SK-N-SH (cell line): ENCODE results near the gene RMC1. TPM values are rescaled to one million over a fixed set of nuclear protein-coding genes. Genes with fewer than 3 reads are reported as not detected.

Source experiments
- CTCF ChIA-PET: fragments of 300-600, 350-600 bp; formaldehyde crosslinking; extraction: SDS; loops from one replicate; lab custom pipeline; 2021; lab: Yijun Ruan, JAX
- POLR2A ChIA-PET: fragments of 350-600 bp; sonication (Branson Sonifier 250); formaldehyde crosslinking; extraction: SDS; loops from one replicate; lab custom pipeline; 2020; ENCODE audit warnings: antibody characterized with exemption, inconsistent platforms; lab: Yijun Ruan, JAX
- DNase-seq: peaks from one replicate; pipeline ENCODE4 v3.0.0; 2012
- H2AFZ ChIP-seq: fragments of 200-600 bp; sonication (generic); 2 replicates; pipeline ENCODE4 v1.8.1; 2016; ENCODE audit warnings: antibody characterized with exemption, mild to moderate bottlenecking, low read depth
- H3F3A ChIP-seq: fragments of 200-600 bp; sonication (generic); replicated peaks from 2 replicates; pipeline ENCODE3; 2016; ENCODE audit warnings: antibody characterized with exemption, mild to moderate bottlenecking; ENCODE audit not compliant: insufficient read depth
- H3K27ac ChIP-seq, 2 experiments: fragments of 200-500 bp in 1 of 2; fragments of 200-600 bp in 1 of 2; sonication (Bioruptor generic) in 1 of 2; sonication (generic), shearing (Covaris generic) in 1 of 2; 2 replicates each; pipeline versions ENCODE4 v1.5.1 to v1.6.1; 2014 to 2016; ENCODE audit warnings: low read depth in 2 of 2, inconsistent platforms in 1 of 2, low read length in 1 of 2, mild to moderate bottlenecking in 1 of 2, mixed read lengths in 1 of 2
- H3K27me3 ChIP-seq: fragments of 200-600 bp; sonication (generic), shearing (Covaris generic); 2 replicates; pipeline ENCODE4 v1.6.1; 2016; ENCODE audit warnings: mixed run types; ENCODE audit not compliant: insufficient read depth
- H3K36me3 ChIP-seq, 2 experiments: fragments of 200-500 bp in 1 of 2; fragments of 200-600 bp in 1 of 2; sonication (Bioruptor generic) in 1 of 2; sonication (generic) in 1 of 2; replicated peaks in 1 of 2; 2 replicates each; pipeline versions ENCODE3 to v1.5.1; 2014 to 2016; ENCODE audit warnings: low read length in 1 of 2, mild to moderate bottlenecking in 1 of 2; ENCODE audit not compliant: insufficient read depth in 2 of 2, control insufficient read depth in 1 of 2
- H3K4me1 ChIP-seq, 2 experiments: fragments of 200-500 bp in 1 of 2; fragments of 200-600 bp in 1 of 2; sonication (Bioruptor generic) in 1 of 2; sonication (generic), shearing (Covaris generic) in 1 of 2; 2 replicates each; pipeline versions ENCODE4 v1.5.1 to v1.6.1; 2014 to 2016; ENCODE audit warnings: low read depth in 1 of 2, low read length in 1 of 2, mixed run types in 1 of 2; ENCODE audit not compliant: insufficient read depth in 2 of 2, control insufficient read depth in 1 of 2
- H3K4me2 ChIP-seq: fragments of 200-600 bp; sonication (generic), shearing (Covaris generic); 2 replicates; pipeline ENCODE4 v1.6.1; 2017; ENCODE audit warnings: mixed run types
- H3K4me3 ChIP-seq, 2 experiments: fragments of 200-500 bp in 1 of 2; fragments of 200-600 bp in 1 of 2; sonication (Bioruptor generic) in 1 of 2; sonication (generic), shearing (Covaris generic) in 1 of 2; 2 replicates each; pipeline versions ENCODE4 v1.5.1 to v1.8.1; 2014 to 2016; ENCODE audit warnings: low read depth in 2 of 2, inconsistent platforms in 1 of 2, low read length in 1 of 2, mild to moderate bottlenecking in 1 of 2, mixed read lengths in 1 of 2, moderate library complexity in 1 of 2
- H3K79me2 ChIP-seq: fragments of 200-600 bp; sonication (generic); 2 replicates; pipeline ENCODE4 v1.8.1; 2017; ENCODE audit warnings: mild to moderate bottlenecking; ENCODE audit not compliant: insufficient read depth
- H3K9ac ChIP-seq: fragments of 200-600 bp; sonication (generic); 2 replicates; pipeline ENCODE4 v1.6.1; 2017; ENCODE audit warnings: mixed run types
- H3K9me2 ChIP-seq: fragments of 200-600 bp; sonication (generic); 2 replicates; pipeline ENCODE4 v1.6.1; 2017; ENCODE audit warnings: mixed run types
- H3K9me3 ChIP-seq: fragments of 200-600 bp; sonication (generic); 2 replicates; pipeline ENCODE4 v1.6.1; 2017; ENCODE audit warnings: mixed run types, mild to moderate bottlenecking, moderate library complexity
- H4K20me1 ChIP-seq: fragments of 200-600 bp; sonication (generic); 2 replicates; pipeline ENCODE4 v1.6.1; 2017; ENCODE audit warnings: mild to moderate bottlenecking, mixed run types; ENCODE audit not compliant: insufficient read depth
- ELF1 ChIP-seq: IDR thresholded peaks from 2 replicates; pipeline ENCODE4 v1.4.0; 2012
- EP300 ChIP-seq, 2 experiments: IDR thresholded peaks; 2 replicates each; pipeline versions ENCODE4 v1.4.0 to v1.6.1; 2012; ENCODE audit warnings: borderline replicate concordance in 1 of 2, low read depth in 1 of 2, low read length in 1 of 2
- FOXJ3 ChIP-seq: sonication (generic); formaldehyde crosslinking; IDR thresholded peaks from 2 replicates; pipeline ENCODE4 v1.5.1; 2020; ENCODE audit warnings: mild to moderate bottlenecking, missing genetic modification reagents
- GABPA ChIP-seq: IDR thresholded peaks from 2 replicates; pipeline ENCODE4 v1.4.0; 2012; ENCODE audit warnings: low read depth, mild to moderate bottlenecking
- MAX ChIP-seq: IDR thresholded peaks from 2 replicates; pipeline ENCODE4 v1.4.0; 2012; ENCODE audit warnings: low read depth
- MEF2A ChIP-seq: IDR thresholded peaks from 2 replicates; pipeline ENCODE4 v1.4.0; 2012; ENCODE audit warnings: low read depth, borderline replicate concordance
- NFIC ChIP-seq: IDR thresholded peaks from 2 replicates; pipeline ENCODE4 v1.4.0; 2012; ENCODE audit warnings: borderline replicate concordance
- NRF1 ChIP-seq: IDR thresholded peaks from 2 replicates; pipeline ENCODE4 v1.6.1; 2012; ENCODE audit warnings: low read depth, mild to moderate bottlenecking, low read length
- USF1 ChIP-seq: IDR thresholded peaks from 2 replicates; pipeline ENCODE4 v1.4.0; 2012; ENCODE audit warnings: low read depth, borderline replicate concordance
- USF2 ChIP-seq: fragments of 150-350 bp; IDR thresholded peaks from 2 replicates; pipeline ENCODE4 v1.6.1; 2017; ENCODE audit warnings: antibody characterized with exemption, low read length, low read depth, borderline replicate concordance
- ZBTB33 ChIP-seq: IDR thresholded peaks from 2 replicates; pipeline ENCODE4 v1.4.0; 2012; ENCODE audit warnings: low read depth, borderline replicate concordance
- WGBS: methylation state at CpG from one replicate; pipeline ENCODE4 v1.1.6; 2017; ENCODE audit warnings: low lambda C conversion rate; 5-methylcytosine and 5-hydroxymethylcytosine counted together
- polyA plus RNA-seq, 3 experiments: library from polyadenylated mRNA; depleted of rRNA; stranded (reverse); fragments of >200 nt; gene quantifications; 2 replicates each; pipeline ENCODE4 v1.2.3, GENCODE V29; 2012

The RMC1 gene
- polyA plus RNA-seq, 1 of the 3 experiments (the other 2 are of a cell fraction): 26.4 TPM

GRCh38 chr18:23537274-23537673 lies 34.0 kb downstream of the RMC1 start:
- H3K9me2 ChIP-seq: no peaks in the 10 kb centered on the region
- H3K4me1 ChIP-seq: no peaks in the 10 kb centered on the region; a peak in 1 of 4 replicates
- H3K79me2 ChIP-seq: no peaks in the 10 kb centered on the region
- H3K36me3 ChIP-seq: peaks cover 51 to 89% of the 10 kb centered on the region in 2 experiments
- H3K27me3 ChIP-seq: no peaks in the 10 kb centered on the region
- no peaks in the 10 kb centered on the region for H3F3A ChIP-seq
- H4K20me1 ChIP-seq: no peaks in the 10 kb centered on the region
- POLR2A ChIA-PET: interaction anchor here (0.7 kb wide), 1 partner anchor 540 kb away, joined by 3 read pairs; no protein-coding TSS in a partner anchor
- no peak overlapping the region for H3K27ac ChIP-seq
- CTCF ChIA-PET: interaction anchor here (1.2 kb wide), 1 partner anchor 47 kb away, joined by 3 read pairs; no protein-coding TSS in a partner anchor
- no peak overlapping the region for H3K4me2 ChIP-seq
- TF ChIP-seq GABPA (no peak), ZBTB33 (no peak), USF1 (no peak), NFIC (no peak)
- no peaks in the 10 kb centered on the region for H3K9me3 ChIP-seq
- no peak for DNase-seq
- H3K9ac ChIP-seq: no peak overlapping the region
- H2AFZ ChIP-seq: no peak overlapping the region
- no peak overlapping the region for H3K4me3 ChIP-seq
- WGBS: 91% methylated on average over 7 of the region's 7 CpGs

- POLR2A ChIA-PET: no interaction called here
- whole genome bisulfite sequencing: 97% methylated on average over 9 of the region's 9 CpGs
These were observed 34.7 kb downstream of the RMC1 start for GRCh38 chr18:23538001-23538400.

More at GRCh38 chr18:23538001-23538400, 34.7 kb downstream of the RMC1 start:
- Histone ChIP-seq H3K79me2 (no peaks in the 10 kb centered on the region), H3K9ac (no peak overlapping the region), H3K27me3 (no peaks in the 10 kb centered on the region), H3K27ac (no peak overlapping the region), H3K4me3 (no peak overlapping the region), H3K36me3 (peaks cover 52 to 88% of the 10 kb centered on the region in 2 experiments), H3K4me1 (no peaks in the 10 kb centered on the region; a peak in 1 of 4 replicates), H2AFZ (no peak overlapping the region), H3F3A (no peaks in the 10 kb centered on the region), H3K4me2 (no peak overlapping the region), H4K20me1 (no peaks in the 10 kb centered on the region), H3K9me3 (no peaks in the 10 kb centered on the region), H3K9me2 (no peaks in the 10 kb centered on the region)
- CTCF ChIA-PET: interaction anchor here (1.2 to 3.8 kb wide), 2 partner anchors 46 to 165 kb away, joined by 3 to 11 read pairs; no protein-coding TSS in a partner anchor
- TF ChIP-seq MAX (no peak), FOXJ3 (CRISPR knock-in tag) (no peak), MEF2A (no peak), GABPA (no peak), EP300 (IDR thresholded peaks at IDR 0.05; ENCODE audit: borderline replicate concordance in 1 of 2, low read depth in 1 of 2, low read length in 1 of 2) (no peak), NRF1 (no peak), ELF1 (no peak), USF2 (no peak)
- DNase-seq: no peak
